HepG2 (cell line): ENCODE measurements around the gene MRPL14. TPM values are rescaled to one million over a fixed set of nuclear protein-coding genes. Genes with fewer than 3 reads are reported as not detected.

Experiments
- PTBP1 ChIP-seq: fragments of 200-400 bp; formaldehyde crosslinking; IDR thresholded peaks from 2 replicates; pipeline ENCODE4 v1.6.1; 2018; ENCODE audit warnings: low read length, low read depth; ENCODE audit not compliant: poor library complexity, severe bottlenecking
- TAF1 ChIP-seq: sonication (generic); formaldehyde crosslinking; IDR thresholded peaks from 2 replicates; pipeline ENCODE4 v1.4.0; 2020; ENCODE audit warnings: missing genetic modification reagents
- TBX2 ChIP-seq: sonication (generic); formaldehyde crosslinking; IDR thresholded peaks from 2 replicates; pipeline ENCODE4 v1.5.0; 2020; ENCODE audit warnings: missing genetic modification reagents, mild to moderate bottlenecking, borderline replicate concordance
- THAP11 ChIP-seq: IDR thresholded peaks from 2 replicates; pipeline ENCODE4 v1.6.1; 2016; ENCODE audit warnings: missing biosample characterization, missing genetic modification reagents
- ZFY ChIP-seq: sonication (generic); formaldehyde crosslinking; IDR thresholded peaks from 2 replicates; pipeline ENCODE4 v1.4.0; 2020; ENCODE audit warnings: missing genetic modification reagents
- ZIK1 ChIP-seq: sonication (generic); formaldehyde crosslinking; IDR thresholded peaks from 2 replicates; pipeline ENCODE4 v1.5.0; 2020; ENCODE audit warnings: mild to moderate bottlenecking, low read depth, missing genetic modification reagents, borderline replicate concordance
- ZNF136 ChIP-seq: sonication (generic); formaldehyde crosslinking; IDR thresholded peaks from 2 replicates; pipeline ENCODE4 v1.8.1; 2022; ENCODE audit warnings: low read depth, mild to moderate bottlenecking, moderate library complexity, missing genetic modification reagents
- ZNF274 ChIP-seq: sonication (generic); formaldehyde crosslinking; IDR thresholded peaks from 2 replicates; pipeline ENCODE4 v1.5.1; 2020; ENCODE audit warnings: mild to moderate bottlenecking, missing genetic modification reagents
- polyA plus RNA-seq, 8 experiments: library from polyadenylated mRNA; depleted of rRNA in 3 of 8; stranded (reverse) in 7 of 8; unstranded in 1 of 8; fragments of >200 nt; fragmentation: Illumina TruSeq in 4 of 8; extraction: Trizol in 4 of 8; gene quantifications; 2 replicates each; pipeline versions ENCODE4 v1.2.1 to v1.2.3, GENCODE V29; 2011 to 2016; ENCODE audit warnings: low read depth in 4 of 8, missing spikeins in 1 of 8, mixed read lengths in 1 of 8; ENCODE audit not compliant: insufficient read depth in 1 of 8
- total RNA-seq, 5 experiments: library from RNA; depleted of rRNA; stranded (reverse); fragments of >200 nt; fragmentation: Illumina TruSeq; extraction: Trizol; gene quantifications; 2 replicates each; pipeline ENCODE4 v1.2.3, GENCODE V29; 2016; ENCODE audit warnings: low read depth in 1 of 5
- TF ChIP-seq, protein P1 (sequence below): sonication (generic); formaldehyde crosslinking; IDR thresholded peaks from 2 replicates; pipeline ENCODE4 v1.5.0; 2020; ENCODE audit warnings: missing genetic modification reagents
- TF ChIP-seq, protein P2 (sequence below): sonication (generic); formaldehyde crosslinking; IDR thresholded peaks from 2 replicates; pipeline ENCODE4 v1.4.0; 2020; ENCODE audit warnings: missing genetic modification reagents, mild to moderate bottlenecking, borderline replicate concordance
- TF ChIP-seq, protein P3 (sequence below): sonication (generic); formaldehyde crosslinking; IDR thresholded peaks from 2 replicates; pipeline ENCODE4 v1.4.0; 2020; ENCODE audit warnings: mild to moderate bottlenecking, missing genetic modification reagents
- TF ChIP-seq, protein P4 (sequence below): sonication (generic); formaldehyde crosslinking; IDR thresholded peaks from 2 replicates; pipeline ENCODE4 v1.4.0; 2020; ENCODE audit warnings: missing genetic modification reagents, borderline replicate concordance

Gene MRPL14
- total and polyA plus RNA-seq, 2 of the 13 experiments (the other 11 are each of a cell fraction or from before 2014, with no cell fraction given) = 157 to 178 TPM

DNA sequence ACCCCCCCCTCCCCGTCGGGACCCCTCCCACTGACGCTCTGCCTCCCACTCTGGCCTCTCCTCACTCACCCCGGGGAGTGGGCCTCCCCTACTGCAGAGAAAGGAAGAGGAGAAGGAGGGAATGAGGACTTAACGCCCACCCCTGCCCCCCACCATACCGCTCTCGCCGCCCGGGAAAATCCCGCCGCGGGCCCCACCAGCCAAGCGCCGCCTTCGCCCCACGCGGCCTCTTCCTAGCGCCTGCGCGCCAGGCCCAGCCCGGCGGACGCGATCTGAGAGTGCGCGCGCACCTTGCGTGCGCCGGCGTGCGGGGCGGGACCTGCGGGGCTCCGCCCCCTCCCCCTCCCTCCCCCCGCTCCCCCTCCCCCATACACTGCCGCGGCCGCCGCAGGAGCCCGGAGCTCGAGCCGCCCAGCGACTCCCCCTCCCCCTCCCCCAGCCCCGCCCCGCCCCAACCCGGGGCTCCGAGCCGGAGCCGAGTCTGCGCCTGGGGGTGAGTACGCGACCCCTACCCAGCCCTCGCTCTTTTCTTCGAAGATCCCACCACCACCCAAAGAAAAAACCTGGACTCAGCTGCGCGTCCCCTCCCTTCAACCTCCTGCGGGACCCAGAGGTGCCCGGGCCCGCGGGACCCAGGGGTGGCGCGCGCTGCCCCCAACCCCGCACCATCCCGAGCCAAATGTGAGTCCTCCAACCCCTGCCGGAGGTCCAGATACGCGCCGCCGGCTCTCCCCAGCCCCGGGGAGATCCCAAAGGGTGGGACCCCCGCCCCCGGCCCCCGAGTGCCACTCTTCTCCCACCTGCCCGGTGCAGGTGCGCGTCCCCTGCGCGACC is at the start of gene MRPL14, which contains the start of gene TMEM63B (continued):
- TF ChIP-seq, protein P1, sequence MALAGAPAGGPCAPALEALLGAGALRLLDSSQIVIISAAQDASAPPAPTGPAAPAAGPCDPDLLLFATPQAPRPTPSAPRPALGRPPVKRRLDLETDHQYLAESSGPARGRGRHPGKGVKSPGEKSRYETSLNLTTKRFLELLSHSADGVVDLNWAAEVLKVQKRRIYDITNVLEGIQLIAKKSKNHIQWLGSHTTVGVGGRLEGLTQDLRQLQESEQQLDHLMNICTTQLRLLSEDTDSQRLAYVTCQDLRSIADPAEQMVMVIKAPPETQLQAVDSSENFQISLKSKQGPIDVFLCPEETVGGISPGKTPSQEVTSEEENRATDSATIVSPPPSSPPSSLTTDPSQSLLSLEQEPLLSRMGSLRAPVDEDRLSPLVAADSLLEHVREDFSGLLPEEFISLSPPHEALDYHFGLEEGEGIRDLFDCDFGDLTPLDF (CRISPR knock-in tag) = 0 out of 2 replicates have a peak, but pooled peaks have one; percentile 34
- TF ChIP-seq ZNF274 (0 out of 2 replicates have a peak, but pooled peaks have one; percentile 23), TAF1 (peak; percentile 65), ZFY (CRISPR knock-in tag) (peak; percentile 85), ZIK1 (0 out of 2 replicates have a peak, but pooled peaks have one; percentile 49), TBX2 (CRISPR knock-in tag) (peak; percentile 14; the same call in 1 of the 2 replicates), THAP11 (peak; percentile 79), PTBP1 (no peak), ZNF136 (CRISPR knock-in tag) (0 out of 2 replicates have a peak, but pooled peaks have one; percentile 43)
- TF ChIP-seq, protein P2, sequence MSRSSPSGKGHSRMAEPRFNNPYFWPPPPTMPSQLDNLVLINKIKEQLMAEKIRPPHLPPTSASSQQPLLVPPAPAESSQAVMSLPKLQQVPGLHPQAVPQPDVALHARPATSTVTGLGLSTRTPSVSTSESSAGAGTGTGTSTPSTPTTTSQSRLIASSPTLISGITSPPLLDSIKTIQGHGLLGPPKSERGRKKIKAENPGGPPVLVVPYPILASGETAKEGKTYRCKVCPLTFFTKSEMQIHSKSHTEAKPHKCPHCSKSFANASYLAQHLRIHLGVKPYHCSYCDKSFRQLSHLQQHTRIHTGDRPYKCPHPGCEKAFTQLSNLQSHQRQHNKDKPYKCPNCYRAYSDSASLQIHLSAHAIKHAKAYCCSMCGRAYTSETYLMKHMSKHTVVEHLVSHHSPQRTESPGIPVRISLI (CRISPR knock-in tag) = no peak
- TF ChIP-seq, protein P3, sequence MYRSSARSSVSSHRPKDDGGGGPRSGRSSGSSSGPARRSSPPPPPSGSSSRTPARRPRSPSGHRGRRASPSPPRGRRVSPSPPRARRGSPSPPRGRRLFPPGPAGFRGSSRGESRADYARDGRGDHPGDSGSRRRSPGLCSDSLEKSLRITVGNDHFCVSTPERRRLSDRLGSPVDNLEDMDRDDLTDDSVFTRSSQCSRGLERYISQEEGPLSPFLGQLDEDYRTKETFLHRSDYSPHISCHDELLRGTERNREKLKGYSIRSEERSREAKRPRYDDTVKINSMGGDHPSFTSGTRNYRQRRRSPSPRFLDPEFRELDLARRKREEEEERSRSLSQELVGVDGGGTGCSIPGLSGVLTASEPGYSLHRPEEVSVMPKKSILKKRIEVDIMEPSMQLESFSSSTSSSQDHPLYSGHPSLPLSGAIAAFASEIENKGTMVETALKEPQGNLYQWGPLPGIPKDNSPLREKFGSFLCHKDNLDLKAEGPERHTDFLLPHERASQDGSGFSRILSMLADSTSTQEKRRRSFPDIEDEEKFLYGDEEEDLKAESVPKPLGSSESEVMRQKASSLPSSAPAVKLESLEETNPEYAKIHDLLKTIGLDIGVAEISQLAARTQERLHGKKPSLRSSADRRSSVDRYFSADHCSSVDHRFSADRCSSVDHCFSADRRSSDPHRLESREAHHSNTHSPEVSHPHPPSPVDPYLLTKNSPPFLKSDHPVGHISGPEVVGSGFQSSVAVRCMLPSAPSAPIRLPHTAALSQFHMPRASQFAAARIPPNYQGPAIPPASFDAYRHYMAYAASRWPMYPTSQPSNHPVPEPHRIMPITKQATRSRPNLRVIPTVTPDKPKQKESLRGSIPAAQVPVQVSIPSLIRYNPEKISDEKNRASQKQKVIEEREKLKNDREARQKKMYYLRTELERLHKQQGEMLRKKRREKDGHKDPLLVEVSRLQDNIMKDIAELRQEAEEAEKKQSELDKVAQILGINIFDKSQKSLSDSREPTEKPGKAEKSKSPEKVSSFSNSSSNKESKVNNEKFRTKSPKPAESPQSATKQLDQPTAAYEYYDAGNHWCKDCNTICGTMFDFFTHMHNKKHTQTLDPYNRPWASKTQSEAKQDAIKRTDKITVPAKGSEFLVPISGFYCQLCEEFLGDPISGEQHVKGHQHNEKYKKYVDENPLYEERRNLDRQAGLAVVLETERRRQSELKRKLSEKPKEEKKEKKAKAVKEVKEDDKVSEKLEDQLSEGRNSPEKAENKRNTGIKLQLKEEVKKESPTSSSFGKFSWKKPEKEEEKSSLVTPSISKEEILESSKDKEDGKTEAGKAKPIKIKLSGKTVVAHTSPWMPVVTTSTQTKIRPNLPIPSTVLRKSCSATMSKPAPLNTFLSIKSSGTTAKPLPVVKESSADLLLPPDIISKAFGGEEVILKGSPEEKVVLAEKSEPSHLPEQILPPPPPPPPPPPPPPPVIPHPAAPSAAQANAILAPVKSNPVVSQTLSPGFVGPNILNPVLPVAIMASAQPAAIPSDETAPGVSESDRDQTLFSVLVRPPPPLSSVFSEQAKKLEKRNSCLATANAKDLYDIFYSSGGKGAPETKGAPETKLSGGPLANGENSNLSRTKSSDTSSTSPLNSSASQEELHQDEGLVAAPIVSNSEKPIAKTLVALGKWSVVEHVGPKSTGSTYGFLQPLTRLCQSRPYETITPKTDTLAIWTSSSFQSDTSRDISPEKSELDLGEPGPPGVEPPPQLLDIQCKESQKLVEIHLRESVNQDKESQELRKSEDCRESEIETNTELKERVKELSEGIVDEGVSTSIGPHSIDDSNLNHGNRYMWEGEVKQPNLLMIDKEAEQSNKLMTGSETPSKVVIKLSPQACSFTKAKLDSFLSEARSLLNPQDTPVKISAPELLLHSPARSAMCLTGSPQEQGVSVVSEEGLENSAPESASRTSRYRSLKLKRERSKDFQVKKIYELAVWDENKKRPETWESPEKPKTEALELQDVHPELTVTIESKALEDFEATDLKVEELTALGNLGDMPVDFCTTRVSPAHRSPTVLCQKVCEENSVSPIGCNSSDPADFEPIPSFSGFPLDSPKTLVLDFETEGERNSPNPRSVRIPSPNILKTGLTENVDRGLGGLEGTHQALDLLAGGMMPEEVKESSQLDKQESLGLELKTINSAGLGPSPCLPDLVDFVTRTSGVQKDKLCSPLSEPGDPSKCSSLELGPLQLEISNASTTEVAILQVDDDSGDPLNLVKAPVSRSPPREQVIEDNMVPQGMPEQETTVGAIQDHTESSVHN (CRISPR knock-in tag) = 0 out of 2 replicates have a peak, but pooled peaks have one; percentile 31
- TF ChIP-seq, protein P4, sequence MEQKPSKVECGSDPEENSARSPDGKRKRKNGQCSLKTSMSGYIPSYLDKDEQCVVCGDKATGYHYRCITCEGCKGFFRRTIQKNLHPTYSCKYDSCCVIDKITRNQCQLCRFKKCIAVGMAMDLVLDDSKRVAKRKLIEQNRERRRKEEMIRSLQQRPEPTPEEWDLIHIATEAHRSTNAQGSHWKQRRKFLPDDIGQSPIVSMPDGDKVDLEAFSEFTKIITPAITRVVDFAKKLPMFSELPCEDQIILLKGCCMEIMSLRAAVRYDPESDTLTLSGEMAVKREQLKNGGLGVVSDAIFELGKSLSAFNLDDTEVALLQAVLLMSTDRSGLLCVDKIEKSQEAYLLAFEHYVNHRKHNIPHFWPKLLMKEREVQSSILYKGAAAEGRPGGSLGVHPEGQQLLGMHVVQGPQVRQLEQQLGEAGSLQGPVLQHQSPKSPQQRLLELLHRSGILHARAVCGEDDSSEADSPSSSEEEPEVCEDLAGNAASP (CRISPR knock-in tag) = no peak
